H1 (cell line): ENCODE results near the gene NME9. TPM values are rescaled to one million over a fixed set of nuclear protein-coding genes. Genes with fewer than 3 reads are reported as not detected.

Experiments used
- CTCF ChIA-PET: fragments of 300-600 bp; sonication (Branson Sonifier 250); formaldehyde crosslinking; loops from one replicate; lab custom pipeline; 2021; ENCODE audit not compliant: partially characterized antibody; lab: Charles Lee
- POLR2A ChIA-PET: fragments of 300-600 bp; sonication (Branson Sonifier 250); formaldehyde crosslinking; loops from one replicate; lab custom pipeline; 2021; ENCODE audit warnings: inconsistent platforms; ENCODE audit not compliant: partially characterized antibody; lab: Charles Lee
- DNase-seq, 2 experiments: peaks; one replicate each; pipeline versions ENCODE4 v3.0.0 to v3.0.0-alpha.2; 2010 to 2022; ENCODE audit warnings: low spot score in 2 of 2, low read depth in 1 of 2, mixed read lengths in 1 of 2
- FAIRE-seq: peaks from 2 replicates; lab custom pipeline; 2011; peaks lifted over from hg19 to GRCh38; lab: Jason Lieb, UNC
- H2AFZ ChIP-seq: 2 replicates; pipeline ENCODE4 v1.8.1; 2012; ENCODE audit warnings: low read length, inconsistent platforms
- H2AK5ac ChIP-seq: 2 replicates; pipeline ENCODE4 v1.6.1; 2013; ENCODE audit warnings: low read depth, low read length
- H2BK120ac ChIP-seq: replicated peaks from 2 replicates; pipeline ENCODE3; 2013; ENCODE audit warnings: low read depth, low read length, inconsistent platforms
- H2BK12ac ChIP-seq: 2 replicates; pipeline ENCODE4 v1.6.1; 2013; ENCODE audit warnings: low read depth, low read length
- H2BK15ac ChIP-seq: 2 replicates; pipeline ENCODE4 v1.6.1; 2013; ENCODE audit warnings: low read length
- H2BK20ac ChIP-seq: 2 replicates; pipeline ENCODE4 v1.6.1; 2013; ENCODE audit warnings: low read length
- H2BK5ac ChIP-seq: 2 replicates; pipeline ENCODE4 v1.6.1; 2013; ENCODE audit warnings: low read depth, low read length
- H3K14ac ChIP-seq: 2 replicates; pipeline ENCODE4 v1.6.1; 2013; ENCODE audit warnings: inconsistent platforms; ENCODE audit not compliant: insufficient read length
- H3K18ac ChIP-seq: 2 replicates; pipeline ENCODE4 v1.6.1; 2013; ENCODE audit warnings: low read length; ENCODE audit errors: extremely low read depth
- H3K23ac ChIP-seq: 2 replicates; pipeline ENCODE4 v1.6.1; 2013; ENCODE audit warnings: inconsistent platforms; ENCODE audit not compliant: insufficient read length
- H3K23me2 ChIP-seq: 2 replicates; pipeline ENCODE4 v1.6.1; 2013; ENCODE audit warnings: low read depth, low read length
- H3K27ac ChIP-seq: 2 replicates; pipeline ENCODE4 v1.6.1; 2011; ENCODE audit warnings: low read depth, low read length, inconsistent platforms
- H3K27me3 ChIP-seq, 4 experiments: replicated peaks in 1 of 4; 1 replicate in 1 of 4; 2 replicates in 3 of 4; pipeline versions ENCODE4 v1.6.1 to v1.8.1; 2011 to 2013; ENCODE audit warnings: low read length in 3 of 4, mild to moderate bottlenecking in 3 of 4, inconsistent platforms in 2 of 4, mixed read lengths in 2 of 4, moderate library complexity in 1 of 4; ENCODE audit not compliant: control insufficient read depth in 3 of 4, insufficient read depth in 3 of 4; ENCODE audit errors: extremely low read depth in 1 of 4
- H3K36me3 ChIP-seq, 4 experiments: 2 replicates each; pipeline versions ENCODE4 v1.6.1 to v1.8.1; 2011 to 2013; ENCODE audit warnings: mild to moderate bottlenecking in 4 of 4, low read length in 3 of 4, moderate library complexity in 2 of 4, control low read depth in 1 of 4, inconsistent platforms in 1 of 4; ENCODE audit not compliant: insufficient read depth in 4 of 4, control insufficient read depth in 2 of 4
- H3K4ac ChIP-seq: replicated peaks from 2 replicates; pipeline ENCODE3; 2013; ENCODE audit warnings: low read length, low read depth, mixed read lengths, inconsistent platforms; ENCODE audit not compliant: insufficient read length
- H3K4me1 ChIP-seq, 4 experiments: replicated peaks in 1 of 4; 1 replicate in 1 of 4; 2 replicates in 3 of 4; pipeline versions ENCODE4 v1.6.1 to v1.8.1; 2011 to 2013; ENCODE audit warnings: low read length in 3 of 4, inconsistent platforms in 2 of 4, mixed read lengths in 1 of 4; ENCODE audit not compliant: insufficient read depth in 4 of 4, control insufficient read depth in 3 of 4
- H3K4me2 ChIP-seq, 2 experiments: 2 replicates each; pipeline versions ENCODE4 v1.6.1 to v1.8.1; 2011 to 2013; ENCODE audit warnings: low read depth in 2 of 2, low read length in 2 of 2, control low read depth in 1 of 2, inconsistent platforms in 1 of 2, mild to moderate bottlenecking in 1 of 2; ENCODE audit not compliant: insufficient read depth in 1 of 2
- H3K4me3 ChIP-seq, 4 experiments: fragments of 200-600, 300-600 bp in 1 of 4; sonication (generic), shearing (Covaris generic), sonication (Bioruptor Twin) in 1 of 4; 2 replicates each; pipeline versions ENCODE4 v1.5.1 to v1.8.1; 2011 to 2016; ENCODE audit warnings: low read length in 4 of 4, low read depth in 3 of 4, control low read depth in 2 of 4, inconsistent platforms in 2 of 4, mild to moderate bottlenecking in 2 of 4, mixed read lengths in 1 of 4, moderate library complexity in 1 of 4; ENCODE audit not compliant: insufficient read depth in 2 of 4; ENCODE audit errors: extremely low read depth in 1 of 4
- H3K56ac ChIP-seq: replicated peaks from 2 replicates; pipeline ENCODE3; 2013; ENCODE audit warnings: low read depth, mild to moderate bottlenecking, mixed read lengths, low read length, inconsistent platforms; ENCODE audit not compliant: insufficient read length
- H3K79me1 ChIP-seq: 2 replicates; pipeline ENCODE4 v1.6.1; 2013; ENCODE audit warnings: low read depth, low read length, control low read depth
- H3K79me2 ChIP-seq, 2 experiments: 2 replicates each; pipeline versions ENCODE4 v1.6.1 to v1.8.1; 2012 to 2013; ENCODE audit warnings: low read length in 2 of 2, mild to moderate bottlenecking in 2 of 2, inconsistent platforms in 1 of 2; ENCODE audit not compliant: insufficient read depth in 2 of 2, control insufficient read depth in 1 of 2
- H3K9ac ChIP-seq, 4 experiments: replicated peaks in 1 of 4; 1 replicate in 1 of 4; 2 replicates in 3 of 4; pipeline versions ENCODE4 v1.6.1 to v1.8.1; 2011 to 2013; ENCODE audit warnings: low read depth in 3 of 4, low read length in 3 of 4, control low read depth in 2 of 4, mild to moderate bottlenecking in 2 of 4, moderate library complexity in 2 of 4, inconsistent platforms in 1 of 4; ENCODE audit errors: extremely low read depth in 1 of 4
- H3K9me3 ChIP-seq, 2 experiments: 2 replicates each; pipeline versions ENCODE4 v1.6.1 to v1.8.1; 2012 to 2013; ENCODE audit warnings: mild to moderate bottlenecking in 2 of 2, moderate library complexity in 2 of 2, control low read depth in 1 of 2, inconsistent platforms in 1 of 2, low read depth in 1 of 2, low read length in 1 of 2, mixed read lengths in 1 of 2; ENCODE audit not compliant: insufficient read depth in 2 of 2
- H4K20me1 ChIP-seq, 2 experiments: replicated peaks in 1 of 2; 2 replicates each; pipeline versions ENCODE3 to v1.8.1; 2011 to 2013; ENCODE audit warnings: inconsistent platforms in 2 of 2, low read length in 2 of 2, mild to moderate bottlenecking in 1 of 2; ENCODE audit not compliant: insufficient read depth in 2 of 2, control insufficient read depth in 1 of 2
- H4K5ac ChIP-seq: 2 replicates; pipeline ENCODE4 v1.6.1; 2013; ENCODE audit warnings: low read length, low read depth, mixed read lengths, inconsistent platforms; ENCODE audit not compliant: insufficient read length
- H4K8ac ChIP-seq: 2 replicates; pipeline ENCODE4 v1.8.0; 2013; ENCODE audit warnings: mild to moderate bottlenecking, moderate library complexity, low read length, inconsistent platforms; ENCODE audit not compliant: insufficient read depth; ENCODE audit errors: extremely low read depth
- H4K91ac ChIP-seq: replicated peaks from 2 replicates; pipeline ENCODE3; 2013; ENCODE audit warnings: low read length, mixed read lengths, inconsistent platforms; ENCODE audit not compliant: insufficient read length
- BACH1 ChIP-seq: IDR thresholded peaks from 2 replicates; pipeline ENCODE4 v1.6.1; 2012; ENCODE audit warnings: low read length, improper control_type of control experiment
- CHD2 ChIP-seq: IDR thresholded peaks from 2 replicates; pipeline ENCODE4 v1.6.1; 2012; ENCODE audit warnings: low read length, improper control_type of control experiment
- MAFK ChIP-seq: IDR thresholded peaks from 2 replicates; pipeline ENCODE4 v1.6.1; 2012; ENCODE audit warnings: low read depth, mild to moderate bottlenecking, improper control_type of control experiment, low read length
- POLR2A ChIP-seq, 2 experiments: IDR thresholded peaks; 1 replicate in 1 of 2; 2 replicates in 1 of 2; pipeline ENCODE4 v1.6.1; 2011; ENCODE audit warnings: low read depth in 2 of 2, low read length in 2 of 2, mild to moderate bottlenecking in 2 of 2; ENCODE audit errors: control extremely low read depth in 1 of 2
- POU5F1 ChIP-seq: IDR thresholded peaks from 2 replicates; pipeline ENCODE4 v1.6.1; 2011; ENCODE audit warnings: low read depth, mild to moderate bottlenecking, low read length, moderate library complexity
- RAD21 ChIP-seq, 2 experiments: IDR thresholded peaks in 1 of 2; conservative IDR thresholded peaks in 1 of 2; 2 replicates each; pipeline ENCODE4 v1.6.1; 2011; ENCODE audit warnings: low read depth in 2 of 2, low read length in 2 of 2, improper control_type of control experiment in 1 of 2, inconsistent platforms in 1 of 2, mild to moderate bottlenecking in 1 of 2, moderate library complexity in 1 of 2
- RBBP5 ChIP-seq: IDR thresholded peaks from 2 replicates; pipeline ENCODE4 v1.7.1; 2012; ENCODE audit warnings: low read depth, mild to moderate bottlenecking, inconsistent platforms, low read length, moderate library complexity, borderline replicate concordance
- RNF2 ChIP-seq: fragments of 200-900, 300-1000 bp; sonication (generic); IDR thresholded peaks from 2 replicates; pipeline ENCODE4 v1.7.1; 2016; ENCODE audit warnings: borderline replicate concordance, low read depth, mild to moderate bottlenecking, antibody characterized with exemption, low read length; ENCODE audit not compliant: poor library complexity, severe bottlenecking; ENCODE audit errors: missing control alignments
- SIX5 ChIP-seq: IDR thresholded peaks from 2 replicates; pipeline ENCODE4 v1.6.1; 2011; ENCODE audit warnings: mild to moderate bottlenecking, low read depth, low read length
- SP1 ChIP-seq: IDR thresholded peaks from 2 replicates; pipeline ENCODE4 v1.6.1; 2011; ENCODE audit warnings: low read depth, low read length
- SP2 ChIP-seq: IDR thresholded peaks from 2 replicates; pipeline ENCODE4 v1.6.1; 2012; ENCODE audit warnings: mild to moderate bottlenecking, low read length, inconsistent platforms
- USF2 ChIP-seq: IDR thresholded peaks from 2 replicates; pipeline ENCODE4 v1.6.1; 2011; ENCODE audit warnings: low read length, improper control_type of control experiment
- WGBS, 2 experiments: shearing (Covaris generic) in 1 of 2; methylation state at CpG; one replicate each; pipeline versions ENCODE4 v1.1.6 to v1.1.7; 2013 to 2015; ENCODE audit warnings: low lambda C conversion rate in 2 of 2, mixed read lengths in 2 of 2, inconsistent platforms in 1 of 2, low coverage in 1 of 2, missing lambda C conversion rate in 1 of 2; ENCODE audit not compliant: insufficient replicate concordance in 2 of 2, insufficient coverage in 1 of 2, insufficient read length in 1 of 2; ENCODE audit errors: extremely low coverage in 1 of 2, missing lambda C conversion rate in 1 of 2; 5-methylcytosine and 5-hydroxymethylcytosine counted together
- polyA plus RNA-seq, 7 experiments: library from polyadenylated mRNA; depleted of rRNA in 3 of 7; stranded (reverse) in 5 of 7; unstranded in 2 of 7; fragments of >200 nt in 5 of 7; fragments of 200-250 nt in 2 of 7; gene quantifications; 1 replicate in 5 of 7; 2 replicates in 1 of 7; 4 replicates in 1 of 7; pipeline versions ENCODE4 v1.2.1 to v1.2.3, GENCODE V29; 2011 to 2013; ENCODE audit warnings: missing spikeins in 2 of 7, mixed read lengths in 2 of 7
- total RNA-seq: library from RNA; stranded (reverse); fragmentation: NEBNext Ultra II Directional; extraction: Animal tissue kit (Norgen Biotek cat#: 25700); gene quantifications from 2 replicates; pipeline ENCODE4 v1.2.1, GENCODE V29; 2021

Gene NME9
- total and polyA plus RNA-seq, 2 of the 8 experiments (the other 6 are each of a cell fraction or from before 2014, with no cell fraction given) = 0.11 TPM; not detected in 1

- no peak overlapping the region for H3K23ac ChIP-seq
- ChIA-PET CTCF (interaction anchor here (0.8 to 1.0 kb wide), 4 partner anchors 9 to 58 kb away, joined by 3 read pairs; no protein-coding TSS in a partner anchor), POLR2A (no interaction called here)
- H3K36me3 ChIP-seq = no peaks in the 10 kb centered on the region
- H3K4ac ChIP-seq = no peak overlapping the region
- no peaks in the 10 kb centered on the region; a peak in 1 of 7 replicates for H3K4me1 ChIP-seq
- no peak overlapping the region for H2BK12ac ChIP-seq
- H2BK120ac ChIP-seq = no peak overlapping the region
- H2BK20ac ChIP-seq = no peak overlapping the region
- H3K18ac ChIP-seq = no peak overlapping the region
- no peaks in the 10 kb centered on the region for H3K79me2 ChIP-seq
- H3K4me3 ChIP-seq = no peak overlapping the region
- no peak overlapping the region for H2AFZ ChIP-seq
- no peak overlapping the region for H2AK5ac ChIP-seq
- H3K27me3 ChIP-seq = no peaks in the 10 kb centered on the region; a peak in 1 of 7 replicates
- H3K56ac ChIP-seq = no peak overlapping the region
- H4K8ac ChIP-seq = no peak overlapping the region
- WGBS, 2 experiments = 82% methylated on average over 5 of the region's 5 CpGs; no CpG with 5 or more reads in 1 of the 2 experiments
- DNase-seq (no peak), FAIRE-seq (no peak)
- H3K79me1 ChIP-seq = peaks cover 2% of the 10 kb centered on the region; the same call in 1 of the 2 replicates
- H3K23me2 ChIP-seq = no peaks in the 10 kb centered on the region
- H3K9ac ChIP-seq = no peak overlapping the region
- no peak overlapping the region for H3K14ac ChIP-seq
- no peak overlapping the region for H3K27ac ChIP-seq
- no peak overlapping the region for H2BK15ac ChIP-seq
- no peak overlapping the region for H3K4me2 ChIP-seq
- H3K9me3 ChIP-seq = no peaks in the 10 kb centered on the region
- no peak overlapping the region for H2BK5ac ChIP-seq
- H4K5ac ChIP-seq = no peak overlapping the region
- H4K20me1 ChIP-seq = no peaks in the 10 kb centered on the region
- H4K91ac ChIP-seq = no peak overlapping the region
- TF ChIP-seq SP2 (no peak), SIX5 (no peak), POU5F1 (no peak), CHD2 (no peak), RBBP5 (no peak), BACH1 (no peak), POLR2A (IDR thresholded peaks at IDR 0.05; ENCODE audit: control extremely low read depth in 1 of 2, low read depth in 2 of 2, low read length in 2 of 2) (no peak), MAFK (no peak), SP1 (no peak), USF2 (no peak), RNF2 (no peak), RAD21 (IDR thresholded peaks at IDR 0.05 in 1 of 2, conservative IDR thresholded peaks at IDR 0.05 in 1 of 2; ENCODE audit: low read depth in 2 of 2, low read length in 2 of 2) (no peak)
Observed at GRCh38 chr3:138367911-138368310, 38.3 kb upstream of the NME9 start.
